ENCODE results near the gene RBM38. TPM values are rescaled to one million over a fixed set of nuclear protein-coding genes. Genes with fewer than 3 reads are reported as not detected.
"Not testable (repeated sequence)": the region's sequence is repeated elsewhere in the genome, so short reads cannot be mapped to it uniquely, and the experiment has no call there.

RBM38 gene
- total RNA-seq, 1 experiment from 2014 or later, result 39.2 TPM

- H3K4me1 ChIP-seq, result no peaks in the 10 kb centered on the region
- no peaks in the 10 kb centered on the region for H3K36me3 ChIP-seq (ENCODE audit: control insufficient read depth, insufficient read depth, low read length)
- Mint-ChIP-seq H3K4me1 (ENCODE audit: low read depth, unreplicated experiment) (no peaks in the 10 kb centered on the region), H3K9me3 (ENCODE audit: unreplicated experiment) (no peaks in the 10 kb centered on the region), H3K36me3 (ENCODE audit: insufficient read depth, unreplicated experiment) (no peaks in the 10 kb centered on the region), H3K27me3 (ENCODE audit: insufficient read depth, unreplicated experiment) (peaks cover 7% of the 10 kb centered on the region), H3K4me3 (ENCODE audit: unreplicated experiment) (no peak overlapping the region), H3K27ac (ENCODE audit: unreplicated experiment) (no peak overlapping the region)
- DNase-seq, result no peak
- ChIA-PET CTCF (interaction anchor here (0.6 kb wide), 1 partner anchor 26 kb away, joined by 3 read pairs; the partner anchor contains the start of gene RBM38), POLR2A (no interaction called here)
- no TSS peak for BruUV-seq (replicated peaks)
- no peak overlapping the region for H3K4me3 ChIP-seq (ENCODE audit: low read depth, low read length)
- no peak for TF ChIP-seq CTCF (IDR thresholded peaks at IDR 0.05; ENCODE audit: insufficient read depth in 1 of 2, low read depth in 1 of 2, low read length in 1 of 2, severe bottlenecking in 1 of 2, unreplicated experiment in 1 of 2)
- H3K27me3 ChIP-seq (replicated peaks; ENCODE audit: control insufficient read depth, insufficient read depth, low read length), result no peaks in the 10 kb centered on the region; the same call in 1 of the 2 replicates
- H3K9me3 ChIP-seq, result no peaks in the 10 kb centered on the region
- intact Hi-C loops (cut with micrococcal nuclease; ENCODE audit: unreplicated experiment), result no loop called here
Measured at GRCh38 chr20:57416296-57417022, 25.3 kb downstream of the RBM38 start.

- no peak for TF ChIP-seq CTCF (IDR thresholded peaks at IDR 0.05; ENCODE audit: insufficient read depth in 1 of 2, low read depth in 1 of 2, low read length in 1 of 2, severe bottlenecking in 1 of 2, unreplicated experiment in 1 of 2)
- H3K27me3 ChIP-seq (replicated peaks; ENCODE audit: control insufficient read depth, insufficient read depth, low read length), result no peaks in the 10 kb centered on the region; the same call in 1 of the 2 replicates
- Mint-ChIP-seq H3K36me3 (ENCODE audit: insufficient read depth, unreplicated experiment) (no peaks in the 10 kb centered on the region), H3K27me3 (ENCODE audit: insufficient read depth, unreplicated experiment) (peaks cover 10% of the 10 kb centered on the region), H3K27ac (ENCODE audit: unreplicated experiment) (no peak overlapping the region), H3K9me3 (ENCODE audit: unreplicated experiment) (no peaks in the 10 kb centered on the region), H3K4me3 (ENCODE audit: unreplicated experiment) (no peak overlapping the region), H3K4me1 (ENCODE audit: low read depth, unreplicated experiment) (no peaks in the 10 kb centered on the region)
- CTCF ChIA-PET, result interaction anchor here (0.6 kb wide), 1 partner anchor 26 kb away, joined by 3 read pairs; the partner anchor contains the start of gene RBM38
- no peaks in the 10 kb centered on the region for H3K36me3 ChIP-seq (ENCODE audit: control insufficient read depth, insufficient read depth, low read length)
- POLR2A ChIA-PET, result no interaction called here
- intact Hi-C loops (cut with micrococcal nuclease; ENCODE audit: unreplicated experiment), result no loop called here
- BruUV-seq (replicated peaks), result no TSS peak
- no peaks in the 10 kb centered on the region for H3K4me1 ChIP-seq
- H3K9me3 ChIP-seq, result no peaks in the 10 kb centered on the region
- H3K4me3 ChIP-seq (ENCODE audit: low read depth, low read length), result no peak overlapping the region
- no peak for DNase-seq
Measured at GRCh38 chr20:57417051-57417689, 26.0 kb downstream of the RBM38 start.

GRCh38 chr20:57417830-57418780 is 26.9 kb downstream of the RBM38 start:
- Mint-ChIP-seq H3K4me1 (ENCODE audit: low read depth, unreplicated experiment) (no peaks in the 10 kb centered on the region), H3K27ac (ENCODE audit: unreplicated experiment) (no peak overlapping the region), H3K27me3 (ENCODE audit: insufficient read depth, unreplicated experiment) (peaks cover 10% of the 10 kb centered on the region), H3K4me3 (ENCODE audit: unreplicated experiment) (no peak overlapping the region), H3K9me3 (ENCODE audit: unreplicated experiment) (no peaks in the 10 kb centered on the region), H3K36me3 (ENCODE audit: insufficient read depth, unreplicated experiment) (no peaks in the 10 kb centered on the region)
- no peaks in the 10 kb centered on the region for H3K9me3 ChIP-seq
- ChIA-PET CTCF (interaction anchor here (0.6 kb wide), 1 partner anchor 12 kb away, joined by 3 read pairs; no protein-coding TSS in a partner anchor), POLR2A (no interaction called here)
- intact Hi-C loops (cut with micrococcal nuclease; ENCODE audit: unreplicated experiment), result no loop called here
- H3K4me3 ChIP-seq (ENCODE audit: low read depth, low read length), result no peak overlapping the region
- no TSS peak for BruUV-seq (replicated peaks)
- H3K4me1 ChIP-seq, result no peaks in the 10 kb centered on the region
- peaks cover 1% of the 10 kb centered on the region for H3K27me3 ChIP-seq (replicated peaks; ENCODE audit: control insufficient read depth, insufficient read depth, low read length)
- no peak for DNase-seq
- no peak for TF ChIP-seq CTCF (IDR thresholded peaks at IDR 0.05; ENCODE audit: insufficient read depth in 1 of 2, low read depth in 1 of 2, low read length in 1 of 2, severe bottlenecking in 1 of 2, unreplicated experiment in 1 of 2)
- no peaks in the 10 kb centered on the region for H3K36me3 ChIP-seq (ENCODE audit: control insufficient read depth, insufficient read depth, low read length)

- H3K9me3 Mint-ChIP-seq (ENCODE audit: unreplicated experiment); H3K4me3 ChIP-seq (ENCODE audit: low read depth, low read length); H3K4me1 ChIP-seq; BruUV-seq (replicated peaks); H3K4me1 Mint-ChIP-seq (ENCODE audit: low read depth, unreplicated experiment); H3K9me3 ChIP-seq; POLR2A ChIA-PET; H3K27ac Mint-ChIP-seq (ENCODE audit: unreplicated experiment); DNase-seq; H3K27me3 ChIP-seq (replicated peaks; ENCODE audit: control insufficient read depth, insufficient read depth, low read length); H3K27me3 Mint-ChIP-seq (ENCODE audit: insufficient read depth, unreplicated experiment); CTCF ChIA-PET; H3K36me3 ChIP-seq (ENCODE audit: control insufficient read depth, insufficient read depth, low read length); H3K4me3 Mint-ChIP-seq (ENCODE audit: unreplicated experiment); H3K36me3 Mint-ChIP-seq (ENCODE audit: insufficient read depth, unreplicated experiment); intact Hi-C loops (cut with micrococcal nuclease; ENCODE audit: unreplicated experiment): not testable (repeated sequence)
Measured at GRCh38 chr20:57419479-57419878, 28.3 kb downstream of the RBM38 start.

Data from Caco-2 (cell line).